OCI-LY7 (cell line): ENCODE measurements around the gene RCC1.

Source experiments
- EZH2phosphoT487 ChIP-seq: fragments of 200-600 bp; sonication (generic); IDR thresholded peaks from 2 replicates; pipeline ENCODE4 v1.6.1; 2018; ENCODE audit warnings: low read depth, borderline replicate concordance, mild to moderate bottlenecking, mixed run types, antibody characterized with exemption, low read length, moderate library complexity, mixed read lengths
- TF ChIP-seq, protein P1 (sequence below): fragments of 200-600 bp; sonication (generic); conservative IDR thresholded peaks from 2 replicates; pipeline ENCODE4 v1.5.1; 2014; ENCODE audit warnings: mild to moderate bottlenecking, antibody characterized with exemption, low read length, moderate library complexity, mixed read lengths

- TF ChIP-seq, protein P1, sequence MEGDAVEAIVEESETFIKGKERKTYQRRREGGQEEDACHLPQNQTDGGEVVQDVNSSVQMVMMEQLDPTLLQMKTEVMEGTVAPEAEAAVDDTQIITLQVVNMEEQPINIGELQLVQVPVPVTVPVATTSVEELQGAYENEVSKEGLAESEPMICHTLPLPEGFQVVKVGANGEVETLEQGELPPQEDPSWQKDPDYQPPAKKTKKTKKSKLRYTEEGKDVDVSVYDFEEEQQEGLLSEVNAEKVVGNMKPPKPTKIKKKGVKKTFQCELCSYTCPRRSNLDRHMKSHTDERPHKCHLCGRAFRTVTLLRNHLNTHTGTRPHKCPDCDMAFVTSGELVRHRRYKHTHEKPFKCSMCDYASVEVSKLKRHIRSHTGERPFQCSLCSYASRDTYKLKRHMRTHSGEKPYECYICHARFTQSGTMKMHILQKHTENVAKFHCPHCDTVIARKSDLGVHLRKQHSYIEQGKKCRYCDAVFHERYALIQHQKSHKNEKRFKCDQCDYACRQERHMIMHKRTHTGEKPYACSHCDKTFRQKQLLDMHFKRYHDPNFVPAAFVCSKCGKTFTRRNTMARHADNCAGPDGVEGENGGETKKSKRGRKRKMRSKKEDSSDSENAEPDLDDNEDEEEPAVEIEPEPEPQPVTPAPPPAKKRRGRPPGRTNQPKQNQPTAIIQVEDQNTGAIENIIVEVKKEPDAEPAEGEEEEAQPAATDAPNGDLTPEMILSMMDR = no peak
- no peak for TF ChIP-seq EZH2phosphoT487
Observed at GRCh38 chr1:28457678-28458077, 48.2 kb upstream of the RCC1 start.
